Limb (tissue), 2 donors: ENCODE results near the gene CROT.

Source experiments
- DNase-seq, 2 donors: peaks; one replicate each; pipeline ENCODE4 v3.0.0-alpha.2; 2016; ENCODE audit errors: extremely low spot score in 2 of 2

Gene CROT

GRCh38 chr7:87414794-87415188 lies 69.3 kb downstream of the CROT start:
- DNase-seq, result no peak

DNA sequence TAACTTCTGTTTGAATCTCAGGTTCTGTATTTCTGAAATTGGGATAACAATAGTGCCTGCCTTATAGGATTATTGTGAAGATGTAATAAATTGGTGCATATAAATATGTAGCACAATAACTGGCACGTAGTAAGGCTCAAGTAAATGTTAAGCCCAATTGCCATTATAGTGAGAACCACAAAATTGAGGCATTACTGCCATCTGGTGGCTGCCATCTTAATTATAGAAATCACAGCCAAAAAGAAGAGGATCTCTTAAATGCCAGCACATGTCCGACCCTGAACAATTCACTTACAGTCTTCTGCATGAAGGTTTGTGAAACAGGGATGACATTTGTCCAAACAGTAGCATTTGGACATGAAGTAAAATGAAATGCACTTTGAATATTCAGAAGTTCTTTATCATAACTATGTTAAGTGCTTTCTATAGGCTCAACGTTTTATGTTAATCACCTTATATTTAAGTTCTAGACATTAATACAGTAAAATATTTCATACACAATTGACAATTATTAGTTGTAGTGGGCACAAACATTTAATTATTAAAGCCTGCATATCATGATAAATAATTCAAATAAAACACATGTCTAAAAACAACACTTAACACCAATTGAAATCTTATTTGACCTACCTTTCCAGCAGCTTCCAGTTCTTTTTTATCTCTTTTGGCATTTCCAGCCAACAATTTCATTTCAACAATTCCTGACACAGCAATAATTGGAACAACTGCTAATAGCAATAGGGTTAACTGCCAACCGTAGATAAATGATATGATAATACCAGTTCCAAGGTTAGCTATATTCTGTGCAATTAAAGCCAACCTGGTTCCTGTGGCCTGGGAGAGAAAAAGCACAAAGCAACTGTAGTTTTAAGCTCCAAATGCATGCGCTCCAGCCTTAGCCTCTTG lies 71.5 kb downstream of the CROT start:
- DNase-seq, result peak; percentile 54 to 62

GRCh38 chr7:87420173-87420572 lies 74.7 kb downstream of the CROT start:
- DNase-seq, result no peak

DNA sequence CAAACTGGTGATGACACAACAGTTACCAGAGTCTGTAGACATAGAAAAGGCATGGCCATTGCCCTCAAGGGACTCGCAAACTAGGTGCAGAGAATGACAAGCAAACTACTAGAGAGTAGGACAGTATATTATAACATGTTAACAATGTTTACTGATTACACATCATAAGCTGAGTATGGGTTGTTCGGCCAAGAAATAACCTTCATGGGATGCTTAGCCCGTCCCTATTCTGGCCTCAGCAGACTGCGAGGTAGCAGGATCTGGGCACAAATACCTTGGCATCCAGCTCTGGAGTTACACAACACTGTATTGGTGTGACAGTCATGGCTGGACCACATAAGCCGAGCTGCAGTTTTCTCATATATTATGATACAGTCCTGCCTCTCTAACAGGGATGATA lies 78.6 kb downstream of the CROT start:
- DNase-seq, result no peak

- DNase-seq, result no peak
These were observed 80.7 kb downstream of the CROT start for GRCh38 chr7:87426160-87426559.

DNA sequence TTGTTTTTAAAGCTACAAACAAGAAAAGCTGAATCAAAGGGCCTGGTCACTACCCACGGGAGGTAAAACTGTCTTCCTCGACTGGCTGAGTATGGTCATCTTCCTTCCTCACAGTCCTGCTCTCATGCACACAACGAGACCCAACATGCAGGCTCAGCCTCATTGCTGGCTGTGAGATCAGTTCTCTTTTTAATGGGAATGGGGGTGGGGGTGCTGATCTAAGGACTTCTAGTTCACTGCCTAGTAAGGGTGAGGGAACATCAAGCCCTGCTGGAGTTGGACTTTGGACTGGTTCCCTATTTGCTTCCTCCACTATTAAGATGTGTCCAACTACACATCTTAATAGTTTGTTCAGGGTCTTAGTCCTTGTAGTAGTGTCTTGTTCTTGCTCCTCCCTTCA lies 81.8 kb downstream of the CROT start:
- no peak for DNase-seq

DNA sequence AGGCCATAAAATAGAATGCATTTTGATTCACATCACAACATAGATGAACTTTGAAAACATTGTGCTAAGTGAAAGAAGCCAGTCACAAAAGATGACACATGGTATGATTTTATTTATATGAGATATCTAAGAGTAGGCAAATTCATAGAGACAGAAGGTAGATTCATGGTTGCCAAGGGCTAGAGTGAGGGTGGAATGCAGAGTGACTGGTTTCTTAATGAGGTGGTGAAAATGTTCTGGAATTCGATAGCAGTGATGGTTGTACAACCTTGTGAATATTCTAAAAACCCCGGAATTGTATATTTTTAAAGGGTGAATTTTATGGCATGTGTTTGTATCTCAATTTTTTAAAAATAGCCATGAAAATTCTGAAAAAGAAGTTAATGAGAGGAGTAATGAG lies 87.1 kb downstream of the CROT start:
- no peak for DNase-seq

- DNase-seq, result no peak
These were observed 90.1 kb downstream of the CROT start for GRCh38 chr7:87435546-87435945.

- no peak for DNase-seq
These were observed 100.4 kb downstream of the CROT start for GRCh38 chr7:87445897-87446296.

DNA sequence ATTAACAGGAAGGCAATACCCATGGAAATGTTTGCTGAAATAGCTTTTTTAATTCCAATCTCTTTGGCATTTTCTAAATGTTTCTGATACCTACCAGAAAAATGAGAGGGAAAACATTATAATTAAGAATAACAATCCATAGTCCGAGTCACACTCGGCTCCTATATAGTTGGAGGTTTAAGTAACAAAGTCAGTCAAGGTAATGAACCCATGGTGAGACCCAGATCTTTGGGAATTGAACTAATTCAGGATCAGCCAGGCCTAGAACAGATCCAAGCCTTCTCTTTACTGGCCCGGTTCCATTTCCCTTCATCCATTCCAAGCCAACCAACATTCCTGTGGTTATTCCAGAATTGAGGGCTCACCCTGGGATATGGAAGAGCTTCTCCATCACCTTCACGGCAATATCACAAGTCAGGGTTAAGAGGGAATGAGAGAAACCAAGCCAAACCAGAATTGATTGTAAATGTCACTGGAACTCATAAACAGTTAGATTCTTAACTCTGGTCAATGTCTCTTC lies 101.7 kb downstream of the CROT start:
- no peak for DNase-seq

DNA sequence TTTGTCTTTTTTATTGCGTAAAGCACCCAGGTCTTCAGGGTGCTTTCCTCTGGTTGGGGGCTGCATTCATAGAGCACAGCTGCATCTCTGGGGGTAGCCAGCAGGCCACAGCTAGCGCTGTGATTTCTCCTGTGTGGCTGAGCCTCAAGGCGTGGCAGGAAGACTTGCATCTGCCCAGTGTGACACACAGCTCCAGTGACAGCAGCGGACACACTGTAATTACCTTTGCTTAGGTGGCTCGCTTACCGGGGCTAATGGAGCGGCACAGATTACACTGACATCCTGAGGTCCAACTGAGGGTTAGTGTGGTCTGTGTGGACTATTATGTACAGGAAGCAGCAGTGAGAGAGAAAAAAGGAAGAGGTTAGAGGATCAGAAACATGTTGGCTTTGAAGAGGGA lies 102.9 kb downstream of the CROT start:
- DNase-seq, result no peak
